SU-DHL-6 (cell line): ENCODE measurements around the gene BZW1.

Source experiments
- H2AFZ ChIP-seq: fragments of 200-600 bp; sonication (generic); 2 replicates; pipeline ENCODE4 v1.6.1; 2014; ENCODE audit warnings: low read depth, mild to moderate bottlenecking, moderate library complexity, mixed read lengths, antibody characterized with exemption, low read length; ENCODE audit not compliant: severe bottlenecking
- H3F3A ChIP-seq: fragments of 200-600 bp; shearing (Covaris generic); 2 replicates; pipeline ENCODE4 v1.6.0; 2016; ENCODE audit warnings: antibody characterized with exemption, mild to moderate bottlenecking; ENCODE audit not compliant: insufficient read depth
- H3K27ac ChIP-seq: fragments of 200-600 bp; sonication (generic); 2 replicates; pipeline ENCODE4 v1.5.1; 2016; ENCODE audit warnings: low read depth, mild to moderate bottlenecking, low read length, moderate library complexity, mixed read lengths
- H3K27me3 ChIP-seq: fragments of 200-600 bp; sonication (generic), shearing (Covaris generic); 2 replicates; pipeline ENCODE4 v1.6.0; 2014; ENCODE audit warnings: mild to moderate bottlenecking, low read length
- H3K36me3 ChIP-seq: fragments of 200-600 bp; sonication (generic); 2 replicates; pipeline ENCODE4 v1.6.1; 2014; ENCODE audit warnings: mild to moderate bottlenecking, low read length, mixed read lengths
- H3K4me2 ChIP-seq: fragments of 300-600, 200-600 bp; shearing (Covaris generic), sonication (generic); 2 replicates; pipeline ENCODE4 v1.6.0; 2014; ENCODE audit warnings: low read length, low read depth, mild to moderate bottlenecking; ENCODE audit not compliant: poor library complexity, severe bottlenecking
- H3K4me3 ChIP-seq: fragments of 200-600 bp; sonication (generic); 2 replicates; pipeline ENCODE4 v1.5.1; 2014; ENCODE audit warnings: antibody characterized with exemption, low read length, mild to moderate bottlenecking, mixed read lengths; ENCODE audit not compliant: insufficient read depth, poor library complexity, severe bottlenecking
- H3K79me2 ChIP-seq: fragments of 200-600 bp; sonication (generic); 2 replicates; pipeline ENCODE4 v1.6.1; 2014; ENCODE audit warnings: mild to moderate bottlenecking, low read length, moderate library complexity; ENCODE audit not compliant: insufficient read depth
- H3K9ac ChIP-seq: fragments of 200-600 bp; sonication (generic); 2 replicates; pipeline ENCODE4 v1.7.0; 2014; ENCODE audit warnings: mild to moderate bottlenecking, low read length
- H3K9me2 ChIP-seq: fragments of 200-600 bp; sonication (generic); replicated peaks from 2 replicates; pipeline ENCODE4 v1.6.1; 2014; ENCODE audit warnings: low read length; ENCODE audit not compliant: insufficient read depth
- H3K9me3 ChIP-seq: fragments of 200-600 bp; sonication (generic); 2 replicates; pipeline ENCODE4 v1.6.1; 2014; ENCODE audit warnings: low read length, mixed read lengths; ENCODE audit not compliant: insufficient read depth
- H4K20me1 ChIP-seq: fragments of 200-600 bp; sonication (generic); 2 replicates; pipeline ENCODE4 v1.6.1; 2014; ENCODE audit warnings: low read depth, mild to moderate bottlenecking, antibody characterized with exemption, low read length, moderate library complexity, mixed read lengths
- EZH2phosphoT487 ChIP-seq: fragments of 200-600 bp; sonication (generic), shearing (Covaris generic); conservative IDR thresholded peaks from 2 replicates; pipeline ENCODE4 v1.6.1; 2018; ENCODE audit warnings: mild to moderate bottlenecking, antibody characterized with exemption, low read length, moderate library complexity, mixed read lengths
- TF ChIP-seq, protein P1 (sequence below): fragments of 200-600 bp; sonication (generic); IDR thresholded peaks from one replicate; pipeline ENCODE4 v1.5.1; 2017; ENCODE audit warnings: antibody characterized with exemption, mild to moderate bottlenecking, low read length, moderate library complexity; ENCODE audit not compliant: insufficient read depth, poor library complexity, severe bottlenecking

Gene BZW1

GRCh38 chr2:200834701-200835100 lies 23.0 kb downstream of the BZW1 start:
- Histone ChIP-seq H3K9me3 (peaks cover 5% of the 10 kb centered on the region; the same call in 1 of the 2 replicates), H3K9me2 (no peaks in the 10 kb centered on the region), H3K79me2 (no peaks in the 10 kb centered on the region), H3K36me3 (0 out of 2 replicates have a peak, but pooled peaks cover 3% of the 10 kb centered on the region), H3K27ac (no peak overlapping the region), H4K20me1 (no peaks in the 10 kb centered on the region), H2AFZ (no peak overlapping the region), H3F3A (no peaks in the 10 kb centered on the region), H3K4me2 (no peak overlapping the region), H3K27me3 (no peaks in the 10 kb centered on the region), H3K4me3 (no peak overlapping the region), H3K9ac (no peak overlapping the region)
- TF ChIP-seq, protein P1, sequence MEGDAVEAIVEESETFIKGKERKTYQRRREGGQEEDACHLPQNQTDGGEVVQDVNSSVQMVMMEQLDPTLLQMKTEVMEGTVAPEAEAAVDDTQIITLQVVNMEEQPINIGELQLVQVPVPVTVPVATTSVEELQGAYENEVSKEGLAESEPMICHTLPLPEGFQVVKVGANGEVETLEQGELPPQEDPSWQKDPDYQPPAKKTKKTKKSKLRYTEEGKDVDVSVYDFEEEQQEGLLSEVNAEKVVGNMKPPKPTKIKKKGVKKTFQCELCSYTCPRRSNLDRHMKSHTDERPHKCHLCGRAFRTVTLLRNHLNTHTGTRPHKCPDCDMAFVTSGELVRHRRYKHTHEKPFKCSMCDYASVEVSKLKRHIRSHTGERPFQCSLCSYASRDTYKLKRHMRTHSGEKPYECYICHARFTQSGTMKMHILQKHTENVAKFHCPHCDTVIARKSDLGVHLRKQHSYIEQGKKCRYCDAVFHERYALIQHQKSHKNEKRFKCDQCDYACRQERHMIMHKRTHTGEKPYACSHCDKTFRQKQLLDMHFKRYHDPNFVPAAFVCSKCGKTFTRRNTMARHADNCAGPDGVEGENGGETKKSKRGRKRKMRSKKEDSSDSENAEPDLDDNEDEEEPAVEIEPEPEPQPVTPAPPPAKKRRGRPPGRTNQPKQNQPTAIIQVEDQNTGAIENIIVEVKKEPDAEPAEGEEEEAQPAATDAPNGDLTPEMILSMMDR = no peak
- no peak for TF ChIP-seq EZH2phosphoT487

DNA sequence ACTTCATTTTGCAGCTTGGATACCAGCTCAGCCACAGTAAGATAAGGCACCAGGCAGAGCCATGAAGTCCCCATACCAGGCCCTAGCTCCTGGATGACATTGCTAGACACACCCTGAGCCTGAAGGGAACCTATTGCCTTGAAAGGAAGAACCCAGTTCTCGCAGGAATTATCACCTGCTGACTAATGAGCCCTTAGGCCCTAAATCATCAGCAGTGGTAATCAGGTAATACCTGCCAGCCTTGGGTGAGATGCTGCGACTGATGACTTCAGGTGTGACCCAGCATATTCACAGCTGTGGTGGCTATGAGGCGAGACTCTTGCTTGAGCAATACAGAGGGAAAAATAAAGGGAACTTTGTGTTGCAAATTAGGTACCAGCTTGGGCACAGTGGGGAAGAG lies 27.8 kb downstream of the BZW1 start:
- Histone ChIP-seq H2AFZ (no peak overlapping the region), H4K20me1 (no peaks in the 10 kb centered on the region), H3K4me2 (no peak overlapping the region), H3K4me3 (no peak overlapping the region), H3F3A (no peaks in the 10 kb centered on the region), H3K27me3 (no peaks in the 10 kb centered on the region), H3K9me3 (peaks cover 5% of the 10 kb centered on the region; the same call in 1 of the 2 replicates), H3K9ac (no peak overlapping the region), H3K79me2 (no peaks in the 10 kb centered on the region), H3K36me3 (0 out of 2 replicates have a peak, but pooled peaks cover 3% of the 10 kb centered on the region), H3K27ac (no peak overlapping the region), H3K9me2 (no peaks in the 10 kb centered on the region)
- no peak for TF ChIP-seq EZH2phosphoT487
- TF ChIP-seq, protein P1 = no peak

DNA sequence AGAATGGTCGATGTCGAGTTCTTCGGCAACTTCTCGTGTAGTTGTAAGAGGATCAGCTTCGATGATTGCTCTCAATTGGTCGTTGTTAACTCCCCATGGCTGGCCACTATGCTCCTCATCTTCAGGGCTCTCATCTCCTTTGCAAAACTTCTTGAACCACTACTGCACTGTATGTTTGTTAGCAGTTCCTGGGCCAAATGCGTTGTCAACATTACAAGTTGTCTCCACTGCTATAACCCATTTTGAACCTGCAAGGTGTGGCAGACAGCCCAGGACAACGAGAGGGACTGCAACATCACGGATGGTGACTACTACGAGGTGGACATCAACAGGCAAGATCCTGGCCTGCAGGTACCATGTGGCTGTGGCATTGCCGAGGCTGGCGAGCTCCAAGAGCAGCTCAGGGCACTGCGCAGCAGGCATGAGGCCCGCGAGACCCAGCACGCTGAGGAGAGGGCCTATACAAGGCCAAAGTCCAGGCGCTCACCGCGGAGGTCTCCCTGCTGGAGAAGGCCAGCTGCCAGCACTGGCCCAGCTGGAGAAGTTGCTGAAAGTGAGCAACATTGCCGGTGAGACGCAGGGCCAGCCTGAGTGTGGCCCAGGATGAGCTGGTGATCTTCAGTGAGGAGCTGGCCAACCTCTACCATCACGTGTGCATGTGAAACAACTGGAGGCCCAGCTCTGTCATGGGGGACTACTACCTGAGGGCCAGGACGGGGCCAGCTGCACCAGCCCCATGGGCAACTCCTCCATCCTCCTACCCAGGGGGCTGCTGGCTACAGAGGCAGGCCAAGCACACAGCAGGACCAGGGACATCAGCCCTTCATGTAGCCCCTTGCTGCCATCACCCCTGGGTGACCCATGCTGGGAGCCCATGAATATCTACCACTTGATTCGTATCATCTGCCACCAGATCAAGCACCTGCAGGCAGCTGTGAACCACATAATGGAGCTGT lies 32.6 kb downstream of the BZW1 start:
- TF ChIP-seq EZH2phosphoT487 = no peak
- TF ChIP-seq, protein P1 = no peak
- no peak overlapping the region for H3K27ac ChIP-seq
- H3F3A ChIP-seq = peaks cover 11% of the 10 kb centered on the region; the same call in 1 of the 2 replicates
- H4K20me1 ChIP-seq = no peaks in the 10 kb centered on the region
- H3K9me3 ChIP-seq = no peaks in the 10 kb centered on the region
- no peaks in the 10 kb centered on the region for H3K27me3 ChIP-seq
- no peak overlapping the region for H3K4me2 ChIP-seq
- H3K9me2 ChIP-seq = no peaks in the 10 kb centered on the region
- no peak overlapping the region for H3K4me3 ChIP-seq
- H2AFZ ChIP-seq = no peak overlapping the region
- H3K36me3 ChIP-seq = no peaks in the 10 kb centered on the region
- no peak overlapping the region for H3K9ac ChIP-seq
- H3K79me2 ChIP-seq = no peaks in the 10 kb centered on the region
